DMS53 treated with DMSO at 0.1 percent for 48 hours (cell line): ENCODE results near the gene SKA2.
A peak's percentile ranks its signal among the peaks of the same experiment; 100 is the strongest.
"Not testable (repeated sequence)": the region's sequence is repeated elsewhere in the genome, so short reads cannot be mapped to it uniquely, and the experiment has no call there.

Source experiments
- DNase-seq: peaks from one replicate; lab custom pipeline; 2025; ENCODE audit not compliant: unreplicated experiment; lab: John Stamatoyannopoulos, UW

Gene SKA2

GRCh38 chr17:59154721-59155438 lies at the start of gene SKA2:
Gene SKA2, minus strand, starts transcription at chr17:59155186. Its CDS starts 23 bp downstream, at chr17:59155163.
- peak; percentile 100 for DNase-seq

GRCh38 chr17:59202320-59202719 lies 47.3 kb upstream of the SKA2 start:
- no peak for DNase-seq

- no peak for DNase-seq
These were observed 44.4 kb upstream of the SKA2 start for GRCh38 chr17:59199398-59199797.

GRCh38 chr17:59193336-59193862 lies 38.4 kb upstream of the SKA2 start:
- no peak for DNase-seq

- no peak for DNase-seq
These were observed 35.8 kb upstream of the SKA2 start for GRCh38 chr17:59190806-59191205.

- no peak for DNase-seq
These were observed 31.9 kb upstream of the SKA2 start for GRCh38 chr17:59186850-59187249.

- DNase-seq, result no peak
These were observed 31.0 kb upstream of the SKA2 start for GRCh38 chr17:59185997-59186396.

GRCh38 chr17:59181481-59181880 lies 26.5 kb upstream of the SKA2 start:
- DNase-seq, result no peak

- DNase-seq, result no peak
These were observed 25.6 kb upstream of the SKA2 start for GRCh38 chr17:59180626-59181025.

- not testable (repeated sequence) for DNase-seq
These were observed 24.6 kb upstream of the SKA2 start for GRCh38 chr17:59179601-59180000.

- no peak for DNase-seq
These were observed 23.4 kb upstream of the SKA2 start for GRCh38 chr17:59178266-59178985.

- no peak for DNase-seq
These were observed 20.1 kb upstream of the SKA2 start for GRCh38 chr17:59175076-59175475.

GRCh38 chr17:59174671-59175070 lies 19.7 kb upstream of the SKA2 start:
- DNase-seq, result no peak

GRCh38 chr17:59172436-59173004 lies 17.5 kb upstream of the SKA2 start:
- DNase-seq, result no peak

- DNase-seq, result no peak
These were observed 12.6 kb upstream of the SKA2 start for GRCh38 chr17:59167571-59168001.

GRCh38 chr17:59165933-59166342 lies 11.0 kb upstream of the SKA2 start:
- DNase-seq, result no peak

GRCh38 chr17:59161477-59161876 lies 6.5 kb upstream of the SKA2 start:
- no peak for DNase-seq

- no peak for DNase-seq
These were observed 5.4 kb upstream of the SKA2 start for GRCh38 chr17:59160157-59161025.

- peak; percentile 100 for DNase-seq
These were observed 622 bp upstream of the SKA2 start, which contains the start of gene PRR11 for GRCh38 chr17:59155439-59156177. Gene PRR11, plus strand, starts transcription at chr17:59155746. Its CDS starts 14,007 bp downstream, at chr17:59169753.

- DNase-seq, result peak; percentile 23
These were observed 680 bp downstream of the SKA2 start for GRCh38 chr17:59154292-59154720.
